Ishikawa (cell line): ENCODE results near the gene ACKR1.

Experiments used
- CEBPB ChIP-seq: IDR thresholded peaks from 2 replicates; pipeline ENCODE4 v1.6.1; 2012
- CREB1 ChIP-seq: IDR thresholded peaks from 2 replicates; pipeline ENCODE4 v1.6.1; 2012; ENCODE audit warnings: low read depth
- EGR1 ChIP-seq: IDR thresholded peaks from 2 replicates; pipeline ENCODE4 v1.6.1; 2012
- EP300 ChIP-seq: IDR thresholded peaks from 2 replicates; pipeline ENCODE4 v1.6.1; 2012; ENCODE audit warnings: borderline replicate concordance
- FOXM1 ChIP-seq: IDR thresholded peaks from 2 replicates; pipeline ENCODE4 v1.6.1; 2012; ENCODE audit warnings: low read depth, borderline replicate concordance
- NFIC ChIP-seq: IDR thresholded peaks from 2 replicates; pipeline ENCODE4 v1.6.1; 2012
- RAD21 ChIP-seq: IDR thresholded peaks from 2 replicates; pipeline ENCODE4 v1.6.1; 2012; ENCODE audit warnings: low read depth
- TAF1 ChIP-seq: IDR thresholded peaks from 2 replicates; pipeline ENCODE4 v1.6.1; 2012; ENCODE audit warnings: low read depth, mild to moderate bottlenecking
- TCF12 ChIP-seq: IDR thresholded peaks from 2 replicates; pipeline ENCODE4 v1.6.1; 2012; ENCODE audit warnings: low read depth
- TEAD4 ChIP-seq: IDR thresholded peaks from 2 replicates; pipeline ENCODE4 v1.6.1; 2012
- YY1 ChIP-seq: IDR thresholded peaks from 2 replicates; pipeline ENCODE4 v1.6.1; 2012; ENCODE audit warnings: low read depth
- ZBTB7A ChIP-seq: IDR thresholded peaks from 2 replicates; pipeline ENCODE4 v1.6.1; 2012; ENCODE audit warnings: low read depth
- TF ChIP-seq, protein P1 (sequence below): IDR thresholded peaks from 2 replicates; pipeline ENCODE4 v1.6.1; 2012; ENCODE audit warnings: low read depth, mild to moderate bottlenecking
- TF ChIP-seq, protein P2 (sequence below): IDR thresholded peaks from 2 replicates; pipeline ENCODE4 v1.6.1; 2012
- TF ChIP-seq, protein P3 (sequence below): IDR thresholded peaks from 2 replicates; pipeline ENCODE4 v1.6.1; 2012

ACKR1 gene

DNA sequence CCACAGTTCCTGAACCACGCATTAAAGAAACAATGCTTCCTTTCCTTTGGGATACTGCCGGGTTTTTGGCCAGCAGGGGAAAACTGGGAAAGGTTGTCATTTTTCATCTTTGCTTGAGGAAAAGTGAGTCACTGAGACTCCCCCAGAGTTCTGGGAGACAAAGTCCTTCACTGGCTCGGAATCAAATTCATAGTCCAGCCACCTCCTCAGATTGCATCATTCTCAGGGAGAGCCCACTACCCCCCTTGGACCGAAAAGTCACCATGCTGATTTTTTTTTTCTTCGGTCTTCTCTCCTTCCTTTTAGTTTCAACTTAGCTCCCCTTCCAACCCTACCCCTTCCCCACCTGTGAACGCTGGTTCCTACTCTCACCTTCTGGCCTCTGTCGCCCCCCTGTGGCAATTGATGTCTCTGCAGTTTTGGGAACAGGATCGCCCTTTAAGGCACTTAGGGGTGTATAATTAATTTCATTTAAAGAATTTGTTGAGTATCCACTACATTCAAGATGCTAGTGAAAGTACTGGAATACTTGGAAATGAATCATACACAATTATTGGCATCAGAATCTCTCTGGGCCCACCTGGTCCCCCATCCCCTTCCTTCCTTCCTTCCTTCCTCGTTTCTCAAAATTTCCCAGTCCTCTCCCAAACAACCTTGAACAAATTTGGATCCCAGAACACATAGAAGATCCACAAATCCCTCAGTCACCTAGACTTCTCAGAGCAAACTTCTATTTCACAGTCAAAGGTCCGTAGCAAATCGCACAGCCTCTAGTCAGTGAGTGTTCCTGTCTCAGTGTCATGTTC is 6.9 kb downstream of the ACKR1 start:
- TF ChIP-seq CEBPB: no peak
- TF ChIP-seq TEAD4: no peak
- peak; percentile 73 for TF ChIP-seq RAD21
- TF ChIP-seq EP300: no peak

DNA sequence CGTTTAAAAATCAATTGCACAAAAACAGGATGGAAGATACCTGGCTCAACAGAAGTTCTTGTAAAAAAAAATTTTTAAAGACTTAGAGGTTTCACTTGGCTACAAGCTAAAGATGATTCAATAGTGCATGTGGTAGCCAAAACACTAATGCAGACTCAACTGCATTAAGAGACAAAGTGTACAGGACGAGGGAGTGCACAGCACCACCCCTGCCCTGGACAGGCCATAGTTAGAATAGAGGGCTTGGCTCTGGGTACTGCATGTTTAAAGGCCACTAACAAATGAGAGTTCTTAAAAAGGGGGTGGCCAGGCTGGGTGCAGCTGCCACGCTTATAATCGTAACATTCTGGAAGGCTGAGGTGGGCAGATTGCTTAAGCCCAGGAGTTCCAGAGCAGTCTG is 7.9 kb downstream of the ACKR1 start:
- TF ChIP-seq EP300 (no peak), ZBTB7A (no peak), TCF12 (no peak), FOXM1 (no peak), CEBPB (no peak), EGR1 (no peak), NFIC (no peak), RAD21 (no peak), YY1 (no peak), TAF1 (no peak), TEAD4 (no peak), CREB1 (no peak)
- TF ChIP-seq, protein P1, sequence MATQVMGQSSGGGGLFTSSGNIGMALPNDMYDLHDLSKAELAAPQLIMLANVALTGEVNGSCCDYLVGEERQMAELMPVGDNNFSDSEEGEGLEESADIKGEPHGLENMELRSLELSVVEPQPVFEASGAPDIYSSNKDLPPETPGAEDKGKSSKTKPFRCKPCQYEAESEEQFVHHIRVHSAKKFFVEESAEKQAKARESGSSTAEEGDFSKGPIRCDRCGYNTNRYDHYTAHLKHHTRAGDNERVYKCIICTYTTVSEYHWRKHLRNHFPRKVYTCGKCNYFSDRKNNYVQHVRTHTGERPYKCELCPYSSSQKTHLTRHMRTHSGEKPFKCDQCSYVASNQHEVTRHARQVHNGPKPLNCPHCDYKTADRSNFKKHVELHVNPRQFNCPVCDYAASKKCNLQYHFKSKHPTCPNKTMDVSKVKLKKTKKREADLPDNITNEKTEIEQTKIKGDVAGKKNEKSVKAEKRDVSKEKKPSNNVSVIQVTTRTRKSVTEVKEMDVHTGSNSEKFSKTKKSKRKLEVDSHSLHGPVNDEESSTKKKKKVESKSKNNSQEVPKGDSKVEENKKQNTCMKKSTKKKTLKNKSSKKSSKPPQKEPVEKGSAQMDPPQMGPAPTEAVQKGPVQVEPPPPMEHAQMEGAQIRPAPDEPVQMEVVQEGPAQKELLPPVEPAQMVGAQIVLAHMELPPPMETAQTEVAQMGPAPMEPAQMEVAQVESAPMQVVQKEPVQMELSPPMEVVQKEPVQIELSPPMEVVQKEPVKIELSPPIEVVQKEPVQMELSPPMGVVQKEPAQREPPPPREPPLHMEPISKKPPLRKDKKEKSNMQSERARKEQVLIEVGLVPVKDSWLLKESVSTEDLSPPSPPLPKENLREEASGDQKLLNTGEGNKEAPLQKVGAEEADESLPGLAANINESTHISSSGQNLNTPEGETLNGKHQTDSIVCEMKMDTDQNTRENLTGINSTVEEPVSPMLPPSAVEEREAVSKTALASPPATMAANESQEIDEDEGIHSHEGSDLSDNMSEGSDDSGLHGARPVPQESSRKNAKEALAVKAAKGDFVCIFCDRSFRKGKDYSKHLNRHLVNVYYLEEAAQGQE: no peak
- TF ChIP-seq, protein P2, sequence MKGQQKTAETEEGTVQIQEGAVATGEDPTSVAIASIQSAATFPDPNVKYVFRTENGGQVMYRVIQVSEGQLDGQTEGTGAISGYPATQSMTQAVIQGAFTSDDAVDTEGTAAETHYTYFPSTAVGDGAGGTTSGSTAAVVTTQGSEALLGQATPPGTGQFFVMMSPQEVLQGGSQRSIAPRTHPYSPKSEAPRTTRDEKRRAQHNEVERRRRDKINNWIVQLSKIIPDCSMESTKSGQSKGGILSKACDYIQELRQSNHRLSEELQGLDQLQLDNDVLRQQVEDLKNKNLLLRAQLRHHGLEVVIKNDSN: no peak
- TF ChIP-seq, protein P3, sequence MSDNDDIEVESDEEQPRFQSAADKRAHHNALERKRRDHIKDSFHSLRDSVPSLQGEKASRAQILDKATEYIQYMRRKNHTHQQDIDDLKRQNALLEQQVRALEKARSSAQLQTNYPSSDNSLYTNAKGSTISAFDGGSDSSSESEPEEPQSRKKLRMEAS: no peak

DNA sequence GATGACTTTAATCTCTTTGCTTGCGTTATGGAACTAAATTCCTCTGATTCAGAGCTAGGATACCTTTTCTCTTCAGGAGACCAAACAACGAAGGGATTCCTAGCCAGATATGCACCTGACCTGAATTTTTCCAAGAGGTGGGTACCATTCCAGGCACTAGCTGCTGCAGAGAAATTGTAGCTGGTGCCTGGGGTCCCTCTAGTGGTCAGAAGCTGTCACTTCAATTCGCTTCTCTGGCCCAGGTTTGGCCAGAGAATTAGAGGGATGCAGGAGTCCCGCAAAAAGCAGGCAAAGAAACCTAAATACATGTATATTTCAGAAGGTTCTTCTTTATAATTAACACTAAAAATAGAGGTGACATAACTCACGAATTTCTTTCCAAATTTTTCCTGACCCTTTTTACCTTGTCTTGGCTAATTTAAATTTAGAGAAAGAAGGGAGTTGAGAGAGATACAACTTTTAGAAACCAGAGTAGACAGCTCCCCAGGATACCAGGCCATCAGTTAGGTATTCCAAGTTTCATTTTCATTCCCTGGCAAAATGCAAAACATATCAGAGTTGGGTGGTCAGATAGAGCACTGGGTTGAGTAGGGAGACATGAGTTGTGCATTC is 9.6 kb downstream of the ACKR1 start:
- TF ChIP-seq RAD21: peak; percentile 58
- no peak for TF ChIP-seq YY1

DNA sequence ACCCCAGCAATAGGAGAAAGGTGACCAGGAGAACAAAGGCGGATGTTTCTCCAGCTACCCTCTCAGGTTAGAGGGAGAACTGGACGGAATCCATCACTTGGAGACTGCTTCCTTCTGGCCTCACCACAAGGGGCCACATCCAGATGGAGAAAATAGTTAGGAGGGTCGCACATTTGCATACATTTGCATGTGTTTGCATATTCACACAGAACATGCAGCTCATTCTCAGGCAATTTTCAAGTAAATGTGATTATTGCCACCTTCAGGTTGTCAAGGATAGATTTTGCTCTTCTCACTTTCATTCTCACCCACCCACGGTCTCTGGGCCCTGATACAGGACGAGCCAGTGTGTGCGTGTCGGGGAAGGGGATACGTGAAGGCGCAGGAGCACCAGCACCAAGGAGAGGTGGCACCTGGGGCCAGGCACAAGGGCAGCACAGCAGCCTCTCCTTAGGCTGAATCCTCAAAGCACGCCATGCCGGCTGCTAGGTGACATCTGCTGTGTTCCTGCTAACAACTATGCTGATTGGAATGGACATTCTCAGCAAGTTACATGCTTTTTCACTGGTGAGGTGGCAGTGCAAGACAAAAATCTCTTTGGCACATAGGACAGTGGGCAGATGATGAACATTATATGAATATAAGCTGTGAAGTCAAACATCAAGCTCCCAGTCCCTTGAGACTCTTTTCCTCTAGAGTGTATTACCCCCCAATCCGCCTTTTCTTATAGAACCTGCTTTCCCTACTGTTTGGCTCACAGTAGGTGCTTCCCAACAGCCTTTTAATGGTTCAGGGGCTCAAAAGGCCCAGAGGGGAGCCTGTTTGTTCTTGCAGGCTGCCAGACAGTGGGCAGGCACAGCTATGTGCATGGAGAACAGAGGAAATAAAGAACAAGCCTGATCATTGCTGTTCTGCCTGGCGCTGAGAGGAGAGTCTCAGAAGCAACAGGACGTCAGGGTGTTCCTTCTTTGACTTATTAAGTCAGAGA is 14.3 kb downstream of the ACKR1 start:
- no peak for TF ChIP-seq TCF12
- TF ChIP-seq, protein P1: no peak
- TF ChIP-seq CREB1: no peak
- TF ChIP-seq CEBPB: no peak
- TF ChIP-seq, protein P3: no peak
- TF ChIP-seq EP300: no peak
- no peak for TF ChIP-seq EGR1
- no peak for TF ChIP-seq TEAD4
- TF ChIP-seq RAD21: no peak
- no peak for TF ChIP-seq YY1
- no peak for TF ChIP-seq TAF1
- no peak for TF ChIP-seq FOXM1
- TF ChIP-seq, protein P2: no peak

DNA sequence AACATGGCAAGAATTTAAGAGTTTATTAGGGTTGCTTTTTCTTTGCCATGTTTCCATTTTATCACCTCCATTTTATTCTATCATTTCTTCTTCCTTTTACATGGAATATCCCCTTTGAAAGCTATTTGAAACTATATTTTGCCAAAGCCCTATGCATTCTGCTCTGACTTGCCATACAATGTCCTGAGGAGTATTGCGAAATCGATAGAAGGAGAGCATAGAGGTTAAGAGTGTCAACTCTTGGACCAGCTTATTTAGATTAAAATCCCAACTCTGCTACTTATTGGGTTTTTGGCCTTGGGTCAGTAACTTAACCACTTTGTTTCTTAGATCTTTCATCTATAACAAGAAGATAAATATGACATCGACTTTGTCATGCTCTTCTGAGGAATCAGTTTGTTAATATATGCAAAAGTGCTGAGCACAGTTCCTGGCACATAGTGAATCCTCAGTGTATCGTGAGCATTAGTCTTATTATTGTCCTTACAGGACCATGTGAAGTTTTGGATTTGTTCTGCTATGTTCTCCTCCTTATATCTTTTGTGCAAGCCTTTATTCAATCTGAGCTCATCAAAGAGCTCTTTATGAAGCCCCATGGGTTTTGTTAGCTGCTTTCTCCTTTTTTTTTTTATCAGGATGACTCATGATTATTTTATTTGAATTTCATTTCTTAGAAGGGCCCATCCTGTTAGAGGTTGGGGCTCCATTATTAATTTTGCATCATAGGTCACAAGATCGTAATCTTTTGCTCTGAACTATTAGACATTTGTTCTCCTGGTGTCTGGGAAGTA is 17.6 kb downstream of the ACKR1 start:
- TF ChIP-seq CREB1 (no peak), CEBPB (0 out of 2 replicates have a peak, but pooled peaks have one; percentile 41)
